ENCODE data around the gene ZBTB40.

- TF ChIP-seq CTCF (IDR thresholded peaks at IDR 0.05) (no peak), POLR2A (IDR thresholded peaks at IDR 0.05) (no peak)
Measured at GRCh38 chr1:22508329-22508728, 56.7 kb downstream of the ZBTB40 start.

All from Peyer's patch (tissue), 4 donors.